HG02623 (cell line): Measurements from ENCODE around the gene DNTTIP2.
A peak's percentile ranks its signal among the peaks of the same experiment; 100 is the strongest.
"Not testable (repeated sequence)": the region's sequence is repeated elsewhere in the genome, so short reads cannot be mapped to it uniquely, and the experiment has no call there.

Experiments used
- ATAC-seq: cut with Tn5 transposase; IDR thresholded peaks from one replicate; pipeline ENCODE4 v1.9.1; 2021; ENCODE audit warnings: moderate library complexity; ENCODE audit not compliant: unreplicated experiment

The DNTTIP2 gene

DNA sequence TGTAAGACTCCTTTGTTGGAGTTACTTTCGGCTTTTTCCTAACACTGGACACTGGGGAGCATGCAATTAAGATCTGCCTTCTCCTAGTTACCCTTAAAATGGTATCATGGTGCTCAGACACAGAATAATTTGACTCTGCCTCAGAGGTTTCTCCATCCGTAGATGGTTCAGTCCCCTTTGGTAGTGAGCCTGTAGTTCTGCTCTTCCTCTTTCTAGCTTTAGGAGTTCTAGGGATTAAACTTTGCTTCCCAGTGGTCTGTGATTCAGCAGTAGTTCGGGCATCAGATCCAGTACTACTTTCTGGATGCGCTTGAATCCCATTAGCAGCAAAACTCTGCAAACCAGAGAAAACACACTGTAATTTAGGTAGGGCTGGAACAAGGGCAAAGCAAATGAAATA lies 1.5 kb downstream of the DNTTIP2 start:
- ATAC-seq, result no peak

DNA sequence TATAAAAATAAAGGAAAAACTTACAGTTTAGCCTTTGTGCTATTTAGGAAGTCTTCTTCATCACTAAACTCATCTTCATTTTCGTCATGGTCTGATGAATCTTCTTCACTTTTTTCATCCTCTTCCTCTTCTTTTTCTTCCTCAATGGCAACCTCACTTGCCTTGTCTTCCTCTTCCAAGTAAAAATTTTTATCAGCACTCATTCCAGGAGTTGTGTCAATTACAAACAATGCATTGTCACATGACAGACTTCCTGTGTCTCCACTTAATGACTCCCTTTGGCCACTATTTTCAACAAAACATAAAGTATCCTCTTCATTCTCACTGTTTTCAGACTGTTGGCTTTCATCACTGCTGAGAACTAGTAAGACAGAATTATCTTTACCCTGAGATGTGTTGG lies 2.8 kb downstream of the DNTTIP2 start:
- ATAC-seq, result no peak

DNA sequence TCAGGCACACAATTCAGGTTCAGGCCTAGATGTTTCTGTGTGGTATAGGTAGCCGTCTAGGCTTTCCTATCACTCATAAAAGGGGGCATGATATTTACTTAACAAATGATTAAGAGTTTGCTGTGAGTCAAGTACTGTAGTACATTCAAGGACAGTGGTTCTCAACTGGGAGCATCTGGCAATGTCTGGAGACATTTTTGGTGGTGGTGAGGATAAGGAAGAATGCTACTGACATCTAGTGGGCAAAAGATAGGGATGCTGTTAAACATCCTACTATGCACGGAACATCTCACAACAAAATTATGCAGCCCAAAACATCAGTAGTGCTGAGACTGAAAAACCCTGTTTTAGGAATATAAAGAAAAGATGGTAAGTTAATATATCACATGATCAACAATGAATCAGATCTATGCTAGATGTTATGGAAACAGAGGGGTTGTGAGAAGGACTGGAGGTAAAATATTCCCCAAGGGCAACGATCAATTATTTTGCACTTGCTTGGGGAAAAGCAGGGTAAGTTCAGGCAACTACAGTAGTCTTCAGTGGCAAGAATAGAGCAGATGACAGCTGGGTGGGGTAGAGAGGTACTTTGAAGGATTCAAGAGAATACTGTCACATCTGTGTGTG lies 4.9 kb downstream of the DNTTIP2 start:
- ATAC-seq, result no peak

DNA sequence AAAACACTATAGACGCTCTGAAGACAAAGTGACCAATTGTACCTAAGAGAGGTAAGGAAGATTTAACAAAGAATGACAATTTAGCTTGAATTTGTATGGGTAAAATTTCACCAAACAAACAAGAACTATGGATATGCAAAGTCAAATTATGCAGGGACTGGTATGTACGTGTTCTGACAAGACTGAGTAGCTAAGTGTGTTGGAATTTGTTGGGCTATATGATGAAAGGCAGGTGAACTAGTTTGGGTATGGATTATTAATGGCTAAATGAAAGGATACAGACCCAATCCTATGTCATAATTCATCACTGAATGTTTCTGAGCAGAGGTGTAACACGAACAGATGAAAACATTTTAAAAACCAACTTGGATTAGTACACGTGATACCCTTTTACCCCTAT lies 7.6 kb downstream of the DNTTIP2 start:
- ATAC-seq, result no peak

DNA sequence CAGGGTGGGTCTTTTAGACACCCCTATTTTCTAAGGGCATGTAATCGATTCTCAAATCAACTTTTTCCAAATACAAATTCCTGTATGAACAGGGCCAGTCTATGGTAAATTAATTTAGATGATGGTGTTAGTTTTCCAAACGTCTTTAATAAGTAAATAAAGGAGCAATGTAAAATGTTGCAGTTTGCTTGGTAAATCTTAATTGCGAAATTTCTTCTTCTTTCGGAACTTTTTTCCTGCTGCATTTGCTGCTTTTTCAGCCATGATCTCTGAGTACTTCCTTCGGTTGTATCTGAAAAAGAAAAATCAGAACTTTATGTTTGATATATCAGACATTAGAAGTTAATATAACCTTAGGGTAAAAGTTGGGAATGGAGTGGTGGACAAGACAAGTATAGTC lies 9.4 kb downstream of the DNTTIP2 start:
- ATAC-seq, result no peak

DNA sequence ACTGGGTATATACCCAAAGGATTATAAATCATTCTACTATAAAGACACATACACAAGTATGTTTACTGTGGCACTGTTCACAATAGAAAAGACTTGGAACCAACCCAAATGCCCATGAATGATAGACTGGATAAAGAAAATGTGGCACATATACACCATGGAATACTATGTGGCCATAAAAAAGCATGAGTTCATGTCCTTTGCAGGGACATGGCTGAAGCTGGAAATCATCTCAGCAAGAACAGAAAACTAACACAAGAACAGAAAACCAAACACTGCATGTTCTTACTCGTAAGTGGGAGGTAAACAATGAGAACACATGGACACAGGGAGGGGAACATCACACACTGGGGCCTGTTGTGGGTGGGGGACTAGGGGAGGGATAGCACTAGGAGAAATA lies 10.5 kb downstream of the DNTTIP2 start:
- not testable (repeated sequence) for ATAC-seq

DNA sequence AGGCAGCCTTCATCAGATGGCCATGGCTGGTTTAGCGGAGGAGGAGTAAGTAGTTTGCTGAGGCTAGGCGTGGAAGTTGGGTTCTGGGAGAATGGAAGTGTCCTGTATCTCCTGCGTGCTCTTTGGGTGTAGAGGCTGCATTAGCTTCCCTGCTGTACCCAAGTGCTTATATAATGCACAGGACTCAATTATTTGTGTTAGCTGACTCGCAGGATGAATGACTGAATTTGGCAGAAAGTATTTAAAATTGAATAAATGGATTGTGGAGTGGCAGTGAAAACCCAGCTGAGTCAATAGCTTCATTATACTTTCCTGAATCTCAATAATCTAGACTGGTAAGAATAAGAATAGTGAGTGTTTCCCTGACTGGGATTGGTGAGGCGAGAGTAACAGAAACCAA lies 13.8 kb downstream of the DNTTIP2 start:
- ATAC-seq, result no peak

DNA sequence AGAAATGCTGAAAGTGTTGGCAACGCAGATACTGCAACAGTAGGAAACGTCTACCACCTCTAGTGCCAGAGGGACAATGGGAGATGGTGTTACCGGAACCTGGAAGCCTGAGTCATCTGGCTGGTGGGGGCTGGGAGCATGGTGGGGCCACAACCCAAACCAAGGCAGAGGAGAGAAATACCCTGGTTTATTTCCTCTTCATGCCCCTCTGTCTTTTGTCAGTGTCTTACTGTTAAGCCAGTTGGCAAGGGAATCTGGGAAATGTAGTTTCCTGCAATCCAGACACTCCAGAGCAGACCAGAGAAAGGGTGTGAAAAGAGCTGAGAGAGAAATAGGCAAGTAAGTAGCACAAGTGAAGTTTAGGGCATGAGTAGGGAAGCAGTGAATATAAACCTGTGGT lies 14.8 kb downstream of the DNTTIP2 start:
- no peak for ATAC-seq

DNA sequence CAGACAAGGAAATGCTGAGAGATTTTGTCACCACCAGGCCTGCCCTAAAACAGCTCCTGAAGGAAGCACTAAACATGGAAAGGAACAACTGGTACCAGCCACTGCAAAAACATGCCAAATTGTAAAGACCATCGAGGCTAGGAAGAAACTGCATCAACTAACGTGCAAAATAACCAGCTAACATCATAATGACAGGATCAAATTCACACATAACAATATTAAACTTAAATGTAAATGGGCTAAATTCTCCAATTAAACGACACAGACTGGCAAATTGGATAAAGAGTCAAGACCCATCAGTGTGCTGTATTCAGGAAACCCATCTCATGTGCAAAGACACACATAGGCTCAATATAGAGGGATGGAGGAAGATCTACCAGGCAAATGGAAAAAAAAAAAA lies 21.4 kb downstream of the DNTTIP2 start:
- not testable (repeated sequence) for ATAC-seq

DNA sequence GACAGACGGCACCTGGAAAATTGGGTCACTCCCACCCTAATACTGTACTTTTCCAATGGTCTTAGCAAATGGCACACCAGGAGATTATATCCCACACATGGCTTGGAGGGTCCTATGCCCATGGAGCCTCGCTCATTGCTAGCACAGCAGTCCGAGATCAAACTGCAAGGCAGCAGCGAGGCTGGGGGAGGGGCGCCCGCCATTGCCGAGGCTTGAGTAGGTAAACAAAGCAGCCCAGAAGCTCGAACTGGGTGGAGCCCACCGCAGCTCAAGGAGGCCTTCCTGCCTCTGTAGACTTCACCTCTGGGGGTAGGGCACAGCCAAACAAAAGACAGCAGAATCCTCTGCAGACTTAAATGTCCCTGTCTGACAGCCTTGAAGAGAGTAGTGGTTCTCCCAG lies 23.0 kb downstream of the DNTTIP2 start:
- ATAC-seq, result not testable (repeated sequence)

DNA sequence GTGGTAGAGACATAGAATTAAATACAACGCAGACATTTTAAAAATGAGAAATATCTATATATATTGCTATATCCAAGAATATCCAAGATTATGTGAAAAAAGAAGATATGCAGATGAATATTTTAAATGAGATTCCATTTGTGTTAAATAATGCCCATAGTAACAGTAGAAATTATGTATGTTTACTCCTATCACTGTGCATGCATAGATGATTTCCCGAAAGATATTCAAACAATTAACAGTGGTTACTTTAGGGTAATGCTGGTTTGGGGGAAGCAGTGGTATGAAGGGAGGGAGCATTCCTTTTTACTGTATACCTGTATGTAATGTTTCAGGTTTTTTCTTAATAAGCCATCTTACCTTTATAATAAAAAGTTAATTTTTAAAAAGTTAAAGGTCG lies 25.1 kb downstream of the DNTTIP2 start:
- ATAC-seq, result no peak

DNA sequence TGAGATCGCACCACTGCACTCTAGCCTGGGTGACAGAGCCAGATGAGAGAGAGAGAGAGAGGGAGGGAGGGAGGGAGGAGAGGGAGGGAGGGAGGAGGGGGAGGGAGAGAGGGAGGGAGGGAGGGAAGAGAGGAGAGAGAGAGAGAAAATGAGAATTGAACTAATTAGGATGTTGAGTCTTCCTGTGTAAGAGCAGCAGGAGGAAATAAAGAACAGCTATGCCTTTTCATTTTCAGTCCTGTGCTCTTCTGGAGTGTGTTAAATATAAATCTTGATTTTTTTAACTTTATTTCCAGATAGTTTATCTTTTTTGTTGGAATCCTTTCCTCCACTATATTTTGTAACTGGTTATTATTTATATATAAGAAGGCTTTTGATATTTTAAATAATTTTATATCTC lies 27.1 kb downstream of the DNTTIP2 start:
- no peak for ATAC-seq

DNA sequence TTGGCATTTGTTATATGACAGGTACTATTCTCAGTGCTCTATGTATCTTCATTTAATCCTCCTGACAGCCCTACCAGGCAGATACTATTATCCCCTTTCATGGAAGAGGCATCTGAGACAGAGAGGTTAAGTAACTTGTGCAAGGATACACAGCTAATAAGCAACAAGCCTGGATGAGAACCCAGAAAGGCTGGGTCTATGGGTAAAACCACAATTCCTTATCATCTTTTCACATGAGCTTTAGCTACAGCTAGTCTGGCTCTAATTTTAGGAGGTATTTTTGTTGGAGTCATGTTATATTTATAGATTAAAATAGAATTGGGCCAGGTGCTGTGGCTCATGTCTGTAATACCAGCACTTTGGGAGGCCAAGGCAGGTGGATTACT lies 27.7 kb downstream of the DNTTIP2 start:
- ATAC-seq, result no peak

DNA sequence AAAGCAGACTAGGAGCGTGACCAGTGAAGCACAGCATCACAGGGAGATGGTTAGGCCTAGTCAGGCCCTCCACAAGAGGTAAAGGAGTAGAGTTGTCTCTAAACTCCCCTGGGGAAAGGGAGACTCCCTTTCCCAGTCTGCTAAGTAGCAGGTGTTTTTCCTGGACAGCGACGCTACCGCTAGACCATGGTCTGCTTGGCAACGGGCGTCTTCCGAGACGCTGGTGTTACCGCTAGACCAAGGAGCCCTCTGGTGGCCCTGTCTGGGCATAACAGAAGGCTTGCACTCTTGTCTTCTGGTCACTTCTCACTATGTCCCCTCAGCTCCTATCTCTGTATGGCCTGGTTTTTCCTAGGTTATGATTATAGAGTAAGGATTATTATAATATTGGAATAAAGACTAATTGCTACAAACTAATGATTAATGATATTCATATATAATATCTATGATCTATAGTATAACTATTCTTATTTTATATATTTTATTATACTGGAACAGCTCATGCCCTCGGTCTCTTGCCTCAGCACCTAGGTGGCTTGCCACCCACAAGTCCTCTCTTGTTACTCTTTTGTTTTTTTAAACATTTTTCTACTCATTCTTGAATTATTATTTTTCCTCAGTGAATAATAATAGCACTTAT lies 28.2 kb downstream of the DNTTIP2 start:
- ATAC-seq, result not testable (repeated sequence)

DNA sequence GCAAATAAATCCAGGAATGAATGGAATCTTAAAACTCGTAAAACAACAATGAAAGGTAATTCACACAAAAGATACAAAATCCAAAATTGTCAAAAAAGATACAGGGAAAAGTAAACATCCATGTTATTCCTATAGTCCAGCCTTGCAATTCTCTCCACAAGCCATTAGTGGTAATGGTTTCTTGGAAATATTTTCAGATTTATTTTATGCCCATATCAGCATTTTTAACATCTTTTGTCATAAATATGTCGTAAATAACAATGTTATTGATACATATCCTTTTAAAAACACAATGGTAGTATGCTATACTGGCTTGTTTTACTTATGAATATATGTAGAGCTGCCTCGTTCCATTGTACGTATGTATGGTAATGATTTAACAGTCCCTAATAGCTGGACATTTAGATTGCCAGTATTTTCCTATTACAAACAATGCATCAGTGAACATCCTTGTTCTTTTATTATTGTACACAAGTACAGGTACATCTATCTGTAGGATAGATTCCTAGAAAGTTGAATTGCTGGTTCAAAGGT lies 30.6 kb downstream of the DNTTIP2 start:
- ATAC-seq, result no peak

DNA sequence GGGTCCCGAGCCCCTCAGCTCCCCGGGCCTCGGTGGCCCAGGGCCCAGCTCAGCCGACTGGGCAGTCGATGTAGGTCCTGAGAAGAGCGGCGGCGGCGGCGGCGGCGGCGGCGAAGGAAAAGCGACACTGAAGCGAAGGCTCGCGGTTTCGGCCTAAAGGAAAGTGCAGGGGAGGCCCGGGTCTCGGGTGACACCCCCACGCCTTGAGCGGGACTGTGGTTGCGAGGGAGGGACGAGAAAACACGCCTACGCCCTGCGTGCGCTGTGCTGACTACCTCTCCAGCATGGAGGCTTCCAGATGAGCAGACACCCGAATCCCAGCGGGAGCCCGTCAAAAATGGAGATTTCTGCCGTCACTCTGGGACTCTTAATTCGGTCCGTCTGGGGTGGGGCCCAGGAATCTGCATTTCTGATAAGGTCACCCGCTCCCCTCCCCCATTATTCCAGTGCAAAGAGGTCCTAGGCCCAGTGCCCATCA lies 31.2 kb downstream of the DNTTIP2 start:
- peak; percentile 18 for ATAC-seq

DNA sequence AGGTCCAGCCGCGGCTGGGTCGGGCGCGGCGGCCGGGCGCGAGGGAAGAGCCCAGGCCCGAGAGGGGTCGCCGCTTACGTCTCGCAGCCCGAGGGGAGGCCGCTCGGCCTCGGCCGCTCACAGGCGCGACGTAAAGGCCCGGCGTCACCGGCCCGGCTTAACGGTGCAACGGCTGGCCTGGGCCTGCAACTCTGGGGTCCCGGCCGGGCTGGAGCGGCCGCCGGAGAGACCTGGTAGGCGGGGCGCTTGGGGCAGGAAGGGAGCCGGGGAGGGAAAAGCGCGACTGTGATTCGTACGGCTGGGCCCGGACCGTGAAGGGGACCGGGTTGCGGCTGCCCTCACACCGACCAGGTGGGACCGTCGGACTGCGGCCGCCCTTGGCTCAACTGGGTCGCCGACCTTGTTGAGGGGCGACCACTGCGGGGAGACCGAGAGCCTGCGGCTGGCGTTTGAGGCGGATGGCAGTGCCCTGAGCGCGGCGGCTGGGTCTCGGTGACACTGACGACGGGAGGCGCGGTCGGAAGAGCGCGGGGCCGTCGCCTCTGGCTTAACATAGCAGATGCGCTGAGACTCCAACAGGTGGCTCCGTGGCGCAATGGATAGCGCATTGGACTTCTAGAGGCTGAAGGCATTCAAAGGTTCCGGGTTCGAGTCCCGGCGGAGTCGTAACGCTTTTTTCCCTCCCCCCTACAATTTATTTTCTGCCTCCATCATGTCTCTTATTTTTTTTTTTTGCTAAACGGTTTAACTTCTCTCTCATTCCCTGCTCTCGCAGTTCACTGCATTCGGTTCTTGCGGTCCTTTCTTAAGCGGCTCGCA lies 31.8 kb downstream of the DNTTIP2 start:
- peak; percentile 57 for ATAC-seq

DNA sequence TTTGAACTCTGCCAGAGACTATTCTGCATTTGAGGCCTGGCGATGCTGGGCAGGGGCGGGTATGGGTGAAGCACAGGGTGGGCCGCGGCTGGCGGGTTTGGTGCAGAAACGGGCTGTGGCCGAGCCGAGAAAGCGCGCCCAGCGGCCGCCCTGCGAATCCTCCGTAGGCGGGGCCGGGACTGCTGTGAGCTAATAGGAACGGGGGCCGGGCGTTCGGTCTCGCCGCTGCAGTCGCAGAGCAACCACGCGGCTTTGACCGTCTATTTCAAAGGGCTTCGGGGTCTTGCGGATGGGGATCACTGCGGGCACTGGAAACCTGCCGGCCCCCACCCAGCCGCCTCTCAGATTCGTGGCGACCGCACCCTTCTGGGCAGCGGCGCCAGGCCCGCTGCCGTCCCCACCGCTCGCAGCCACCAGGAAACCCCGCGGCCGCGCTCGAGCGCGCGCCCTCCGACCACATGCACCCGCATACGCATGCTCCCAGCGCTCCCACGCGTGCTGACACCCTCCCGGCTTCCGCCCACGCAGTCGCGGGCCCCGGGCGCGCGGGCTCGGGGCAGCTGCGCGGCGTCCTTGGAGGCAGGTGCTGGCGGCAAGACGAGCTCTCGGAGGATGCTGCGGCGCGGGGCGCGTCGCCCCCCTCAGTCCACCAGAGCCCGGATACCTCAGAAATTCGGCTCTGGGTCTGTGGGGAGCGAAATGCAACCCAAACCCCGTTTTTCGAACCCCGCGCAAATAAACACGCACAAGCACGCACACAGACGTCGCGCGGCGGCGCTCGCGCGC lies 32.6 kb downstream of the DNTTIP2 start:
- ATAC-seq, result peak; percentile 43

DNA sequence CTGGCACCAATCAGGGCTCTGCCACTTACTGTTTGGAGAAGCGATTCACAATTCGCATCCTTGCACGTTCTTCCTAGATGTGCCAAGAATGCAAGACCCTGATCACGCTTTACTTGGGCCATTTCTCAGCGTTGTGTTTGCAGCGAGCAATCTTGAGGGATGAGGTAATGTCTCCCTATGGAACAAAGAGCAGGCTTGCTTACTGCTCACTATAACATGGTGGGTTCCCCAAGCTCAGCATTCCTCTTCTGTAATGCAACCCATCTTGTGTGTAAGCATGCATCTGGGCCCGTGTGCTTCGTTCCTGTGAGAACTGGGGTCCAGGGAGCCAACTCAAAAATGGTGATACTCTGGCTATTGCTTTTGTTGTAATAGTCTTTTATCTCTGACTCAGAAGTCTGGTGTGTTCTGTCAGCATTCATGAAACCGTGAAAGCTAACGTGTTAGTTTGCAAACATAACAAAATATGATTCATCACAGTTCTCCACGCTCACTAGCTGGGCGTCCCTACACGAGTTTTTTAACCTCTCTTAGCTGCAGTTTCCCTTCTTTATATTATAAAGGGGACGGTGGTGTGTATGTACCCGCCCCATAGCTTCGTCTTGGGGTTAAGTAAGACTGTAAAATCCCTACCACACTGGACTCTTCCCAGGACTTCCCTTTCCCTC lies 33.3 kb downstream of the DNTTIP2 start:
- ATAC-seq, result no peak

DNA sequence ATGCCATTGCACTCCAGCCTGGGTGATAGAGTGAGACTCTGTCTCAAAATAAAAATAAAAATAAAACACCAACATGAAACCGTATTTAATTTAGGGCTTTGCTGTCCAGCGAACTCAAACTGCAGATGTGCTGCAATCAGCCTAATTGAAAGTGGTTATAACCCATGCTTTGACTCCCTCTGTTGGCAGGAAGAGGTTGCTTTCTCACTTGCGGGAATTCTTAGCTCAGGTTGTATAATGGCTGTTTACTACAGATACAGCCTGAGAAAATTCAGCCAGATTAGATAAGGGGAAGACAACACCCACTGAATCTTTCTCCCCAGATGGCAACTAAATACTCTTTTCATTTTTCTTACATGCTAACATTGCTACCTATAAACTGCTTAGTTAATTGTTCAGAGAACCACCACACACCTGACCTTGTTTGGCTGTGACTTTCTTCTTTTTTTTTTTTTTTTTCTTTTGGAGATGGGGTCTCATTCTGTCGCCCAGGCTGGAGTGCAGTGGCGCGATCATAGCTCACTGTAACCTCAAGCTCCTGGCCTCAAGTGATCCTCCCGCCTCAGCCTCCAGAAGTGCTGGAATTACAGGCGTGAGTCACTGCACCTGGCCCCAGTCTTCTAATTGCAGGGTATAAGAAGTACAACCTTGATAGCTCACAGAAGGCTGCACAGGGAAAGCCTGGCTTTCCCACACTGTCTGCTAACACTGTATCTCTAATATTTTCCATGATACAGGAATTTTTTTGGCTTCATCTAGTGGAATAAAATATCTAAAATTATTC lies 34.6 kb downstream of the DNTTIP2 start:
- no peak for ATAC-seq
